ENCODE results near the gene CPAMD8. TPM values are rescaled to one million over a fixed set of nuclear protein-coding genes. Genes with fewer than 3 reads are reported as not detected.
"Not testable (repeated sequence)": the region's sequence is repeated elsewhere in the genome, so short reads cannot be mapped to it uniquely, and the experiment has no call there.

The CPAMD8 gene
- total RNA-seq, 2 donors from 2014 or later = 134 to 216 TPM

DNA sequence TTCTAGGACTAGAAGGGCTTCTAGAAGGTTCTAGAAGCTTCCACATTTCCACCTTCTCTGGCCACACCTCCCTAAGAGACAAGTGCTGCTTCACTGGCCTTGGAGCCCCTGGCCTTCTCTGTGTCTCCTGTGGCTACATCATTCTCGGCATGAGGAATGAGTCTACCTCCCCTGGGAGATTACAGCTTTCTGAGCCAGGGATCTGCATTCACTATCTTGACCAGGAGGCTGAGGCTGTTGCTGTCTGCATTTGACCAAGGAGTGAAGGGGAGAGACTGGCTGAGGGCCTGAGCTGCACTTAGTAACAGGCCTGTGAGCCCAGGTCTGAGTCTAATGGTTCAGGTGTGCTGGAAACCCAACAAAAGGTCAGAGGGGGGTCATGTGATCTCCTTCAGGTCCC, 5.3 kb downstream of the CPAMD8 start:
- 100% methylated on average over 1 of the region's 1 CpG for WGBS
- no peak for DNase-seq (ENCODE audit: low spot score)
- H3K27ac ChIP-seq = no peak overlapping the region
- intact Hi-C loops (cut with DNase I) = no loop called here
- H3K4me3 ChIP-seq = no peak overlapping the region
- H3K27me3 ChIP-seq (replicated peaks; ENCODE audit: insufficient read depth) = no peaks in the 10 kb centered on the region
- no peaks in the 10 kb centered on the region for H3K9me3 ChIP-seq
- no peaks in the 10 kb centered on the region for H3K4me1 ChIP-seq (replicated peaks)
- no peaks in the 10 kb centered on the region for H3K36me3 ChIP-seq
- TF ChIP-seq POLR2AphosphoS5 (IDR thresholded peaks at IDR 0.05) (no peak), POLR2A (IDR thresholded peaks at IDR 0.05) (no peak)
- TF ChIP-seq, protein P1, sequence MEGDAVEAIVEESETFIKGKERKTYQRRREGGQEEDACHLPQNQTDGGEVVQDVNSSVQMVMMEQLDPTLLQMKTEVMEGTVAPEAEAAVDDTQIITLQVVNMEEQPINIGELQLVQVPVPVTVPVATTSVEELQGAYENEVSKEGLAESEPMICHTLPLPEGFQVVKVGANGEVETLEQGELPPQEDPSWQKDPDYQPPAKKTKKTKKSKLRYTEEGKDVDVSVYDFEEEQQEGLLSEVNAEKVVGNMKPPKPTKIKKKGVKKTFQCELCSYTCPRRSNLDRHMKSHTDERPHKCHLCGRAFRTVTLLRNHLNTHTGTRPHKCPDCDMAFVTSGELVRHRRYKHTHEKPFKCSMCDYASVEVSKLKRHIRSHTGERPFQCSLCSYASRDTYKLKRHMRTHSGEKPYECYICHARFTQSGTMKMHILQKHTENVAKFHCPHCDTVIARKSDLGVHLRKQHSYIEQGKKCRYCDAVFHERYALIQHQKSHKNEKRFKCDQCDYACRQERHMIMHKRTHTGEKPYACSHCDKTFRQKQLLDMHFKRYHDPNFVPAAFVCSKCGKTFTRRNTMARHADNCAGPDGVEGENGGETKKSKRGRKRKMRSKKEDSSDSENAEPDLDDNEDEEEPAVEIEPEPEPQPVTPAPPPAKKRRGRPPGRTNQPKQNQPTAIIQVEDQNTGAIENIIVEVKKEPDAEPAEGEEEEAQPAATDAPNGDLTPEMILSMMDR (IDR thresholded peaks at IDR 0.05) = no peak

DNA sequence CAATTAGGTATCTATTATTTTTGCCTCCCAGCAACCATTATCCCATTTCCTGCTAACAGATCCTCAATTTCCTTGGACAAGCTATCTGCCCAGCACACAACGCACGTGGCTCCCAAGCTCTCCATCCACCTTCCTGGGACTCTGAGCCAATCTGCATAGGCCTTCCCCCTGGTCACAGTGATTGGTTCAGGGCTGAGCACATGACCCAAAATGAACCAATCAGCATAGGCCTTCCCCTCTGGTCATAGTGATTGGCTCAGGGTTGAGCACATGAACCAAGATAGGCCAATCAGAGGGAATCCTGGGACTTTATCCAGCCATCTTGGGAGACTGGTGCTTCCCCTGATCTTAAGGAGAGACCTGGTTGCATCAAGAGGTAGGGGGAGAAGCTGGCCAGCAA, 5.8 kb downstream of the CPAMD8 start:
- H3K27ac ChIP-seq = no peak overlapping the region
- 94% methylated on average over 2 of the region's 2 CpGs for WGBS
- H3K36me3 ChIP-seq = no peaks in the 10 kb centered on the region
- H3K4me3 ChIP-seq = no peak overlapping the region
- no peaks in the 10 kb centered on the region for H3K4me1 ChIP-seq (replicated peaks)
- intact Hi-C loops (cut with DNase I) = no loop called here
- TF ChIP-seq, protein P1 (IDR thresholded peaks at IDR 0.05) = no peak
- no peaks in the 10 kb centered on the region for H3K27me3 ChIP-seq (replicated peaks; ENCODE audit: insufficient read depth)
- no peaks in the 10 kb centered on the region for H3K9me3 ChIP-seq
- DNase-seq (ENCODE audit: low spot score) = no peak

DNA sequence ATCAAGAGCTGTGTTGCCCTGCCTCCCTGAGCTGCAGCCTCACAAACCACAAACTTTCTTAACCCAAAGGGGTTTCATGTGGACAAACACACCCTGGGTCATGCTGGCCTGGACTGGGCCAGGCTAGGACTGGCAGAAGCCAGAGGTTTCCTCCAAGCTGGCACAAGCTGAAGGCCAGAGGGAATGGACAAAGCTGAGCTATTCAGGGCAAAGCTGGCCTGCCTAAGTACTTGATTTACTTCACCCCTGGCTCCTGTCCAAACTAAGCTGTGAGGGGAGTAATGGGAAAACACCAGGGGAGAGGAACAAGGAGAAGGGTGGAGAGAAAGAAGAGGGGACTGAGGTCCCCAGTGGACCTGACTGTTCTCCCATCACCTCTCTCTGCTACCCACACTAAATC, 6.2 kb downstream of the CPAMD8 start:
- no peak overlapping the region for H3K4me3 ChIP-seq
- TF ChIP-seq, protein P1 (IDR thresholded peaks at IDR 0.05) = no peak
- no peak for TF ChIP-seq POLR2AphosphoS5 (IDR thresholded peaks at IDR 0.05)
- TF ChIP-seq POLR2A (IDR thresholded peaks at IDR 0.05) = no peak
- no peaks in the 10 kb centered on the region for H3K9me3 ChIP-seq
- no peaks in the 10 kb centered on the region for H3K36me3 ChIP-seq
- no peak for DNase-seq (ENCODE audit: low spot score)
- H3K4me1 ChIP-seq (replicated peaks) = no peaks in the 10 kb centered on the region
- no peak overlapping the region for H3K27ac ChIP-seq
- no peaks in the 10 kb centered on the region for H3K27me3 ChIP-seq (replicated peaks; ENCODE audit: insufficient read depth)
- intact Hi-C loops (cut with DNase I) = no loop called here

DNA sequence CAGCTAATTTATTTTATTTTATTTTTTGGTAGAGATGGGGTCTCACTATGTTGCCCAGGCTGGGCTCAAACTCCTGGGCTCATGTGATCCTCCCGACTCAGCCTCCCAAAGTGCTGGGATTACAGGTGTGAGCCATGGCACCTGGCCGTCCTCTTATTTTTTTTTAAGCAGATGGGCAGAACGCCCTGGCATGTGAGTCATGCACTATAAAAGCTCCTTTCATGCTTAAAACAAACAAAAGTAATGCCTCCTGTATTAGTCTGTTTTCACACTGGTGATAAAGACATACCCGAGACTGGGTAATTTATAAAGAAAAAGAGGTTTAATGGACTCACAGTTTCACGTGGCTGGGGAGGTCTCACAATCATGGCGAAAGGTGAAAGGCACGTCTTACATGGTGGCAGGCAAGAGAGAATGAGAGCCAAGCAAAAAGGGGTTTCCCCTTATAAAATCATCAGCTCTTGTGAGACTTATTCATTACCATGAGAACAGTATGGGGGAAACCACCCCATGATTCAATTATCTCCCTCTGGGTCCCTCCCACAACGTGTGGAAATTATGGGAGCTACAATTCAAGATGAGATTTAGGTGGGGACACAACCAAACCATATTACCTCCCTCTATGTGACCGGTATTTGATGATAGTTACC, 12.3 kb downstream of the CPAMD8 start:
- H3K9me3 ChIP-seq; intact Hi-C loops (cut with DNase I); H3K4me1 ChIP-seq (replicated peaks); H3K36me3 ChIP-seq; H3K27me3 ChIP-seq (replicated peaks; ENCODE audit: insufficient read depth); H3K4me3 ChIP-seq: not testable (repeated sequence)
- DNase-seq (ENCODE audit: low spot score) = peak; percentile 54
- TF ChIP-seq POLR2AphosphoS5 (IDR thresholded peaks at IDR 0.05) = peak; percentile 82
- WGBS = 46% methylated on average over 9 of the region's 9 CpGs
- H3K27ac ChIP-seq = peak overlapping the region in 1 of 2 donors; percentile 52

DNA sequence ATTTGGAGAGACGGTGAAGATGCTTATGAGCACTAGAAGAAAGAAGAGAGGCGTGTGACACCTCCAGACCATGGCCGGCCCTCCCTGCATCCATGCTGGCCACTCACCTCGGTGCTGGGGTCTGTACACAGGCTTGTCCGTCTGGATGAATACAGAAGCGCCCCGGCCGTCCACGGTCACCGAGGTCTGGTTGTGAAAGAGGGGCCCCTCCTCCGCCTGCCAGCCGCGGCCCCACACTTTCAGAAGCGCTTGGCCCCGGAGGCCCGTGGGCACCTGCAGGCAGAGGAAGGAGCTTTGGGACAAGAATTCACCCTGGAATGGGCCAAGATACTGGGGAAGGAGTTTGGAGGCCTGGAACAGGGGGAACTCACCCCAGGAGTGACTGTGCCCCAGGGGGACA, 15.1 kb downstream of the CPAMD8 start:
- Histone ChIP-seq H3K27me3 (replicated peaks; ENCODE audit: insufficient read depth) (no peaks in the 10 kb centered on the region), H3K9me3 (no peaks in the 10 kb centered on the region), H3K4me3 (no peak overlapping the region), H3K4me1 (replicated peaks) (no peaks in the 10 kb centered on the region), H3K27ac (no peak overlapping the region), H3K36me3 (no peaks in the 10 kb centered on the region)
- intact Hi-C loops (cut with DNase I) = no loop called here
- no peak for DNase-seq (ENCODE audit: low spot score)
- 91% methylated on average over 16 of the region's 16 CpGs for WGBS
- TF ChIP-seq POLR2A (IDR thresholded peaks at IDR 0.05) (no peak), POLR2AphosphoS5 (IDR thresholded peaks at IDR 0.05) (no peak)
- TF ChIP-seq, protein P1 (IDR thresholded peaks at IDR 0.05) = no peak
